ENCODE results near the gene SATL1. TPM values are rescaled to one million over a fixed set of nuclear protein-coding genes. Genes with fewer than 3 reads are reported as not detected.

Gene SATL1
- total and polyA plus RNA-seq, 2 experiments from 2014 or later, result 0.17 TPM

- no peaks in the 10 kb centered on the region for H3K4me1 ChIP-seq (ENCODE audit: insufficient read depth)
- no peaks in the 10 kb centered on the region for H3K9me3 ChIP-seq (ENCODE audit: low read depth)
- no peak for DNase-seq (ENCODE audit: low spot score)
- H3K27ac ChIP-seq, result no peak overlapping the region
- no peak overlapping the region for H3K4me3 ChIP-seq
- H3K4me2 ChIP-seq, result no peak overlapping the region
- H3K79me2 ChIP-seq, result no peaks in the 10 kb centered on the region
- H3K9me2 ChIP-seq (replicated peaks; ENCODE audit: insufficient read depth), result no peaks in the 10 kb centered on the region
- TF ChIP-seq EZH2 (IDR thresholded peaks at IDR 0.05; ENCODE audit: borderline replicate concordance), result no peak
- no peak for TF ChIP-seq EZH2phosphoT487 (IDR thresholded peaks at IDR 0.05; ENCODE audit: low read depth, severe bottlenecking, unreplicated experiment)
- no peak for TF ChIP-seq CTCF (IDR thresholded peaks at IDR 0.05; ENCODE audit: poor library complexity)
- no peaks in the 10 kb centered on the region for H3K36me3 ChIP-seq (replicated peaks; ENCODE audit: insufficient read depth, low read depth)
- no peaks in the 10 kb centered on the region for H4K20me1 ChIP-seq (ENCODE audit: insufficient read depth, poor library complexity, severe bottlenecking)
- H2AFZ ChIP-seq, result no peak overlapping the region
- no peaks in the 10 kb centered on the region for H3K27me3 ChIP-seq
Observed at GRCh38 chrX:85136409-85136808, 107.2 kb downstream of the SATL1 start.

- 26% methylated on average over 1 of the region's 1 CpG for WGBS (ENCODE audit: low lambda C conversion rate, missing lambda C conversion rate)
Observed at GRCh38 chrX:85115252-85115651, 128.3 kb downstream of the SATL1 start.

GRCh38 chrX:85114776-85115175 lies 128.8 kb downstream of the SATL1 start:
- Histone ChIP-seq H2AFZ (no peak overlapping the region), H3K27ac (no peak overlapping the region), H3K4me2 (no peak overlapping the region), H3K4me1 (ENCODE audit: insufficient read depth) (no peaks in the 10 kb centered on the region), H3K36me3 (replicated peaks; ENCODE audit: insufficient read depth, low read depth) (no peaks in the 10 kb centered on the region), H3K79me2 (no peaks in the 10 kb centered on the region), H3K9me3 (ENCODE audit: low read depth) (no peaks in the 10 kb centered on the region), H3K9me2 (replicated peaks; ENCODE audit: insufficient read depth) (no peaks in the 10 kb centered on the region), H4K20me1 (ENCODE audit: insufficient read depth, poor library complexity, severe bottlenecking) (no peaks in the 10 kb centered on the region), H3K4me3 (no peak overlapping the region), H3K27me3 (no peaks in the 10 kb centered on the region)
- no peak for TF ChIP-seq EZH2 (IDR thresholded peaks at IDR 0.05; ENCODE audit: borderline replicate concordance)
- TF ChIP-seq EZH2phosphoT487 (IDR thresholded peaks at IDR 0.05; ENCODE audit: low read depth, severe bottlenecking, unreplicated experiment), result no peak
- TF ChIP-seq CTCF (IDR thresholded peaks at IDR 0.05; ENCODE audit: poor library complexity), result no peak
- no peak for DNase-seq (ENCODE audit: low spot score)

More at GRCh38 chrX:85115252-85115651, 128.3 kb downstream of the SATL1 start:
- H3K9me3 ChIP-seq (ENCODE audit: low read depth), result no peaks in the 10 kb centered on the region
- H2AFZ ChIP-seq, result no peak overlapping the region
- H3K79me2 ChIP-seq, result no peaks in the 10 kb centered on the region
- H3K36me3 ChIP-seq (replicated peaks; ENCODE audit: insufficient read depth, low read depth), result no peaks in the 10 kb centered on the region
- no peaks in the 10 kb centered on the region for H3K4me1 ChIP-seq (ENCODE audit: insufficient read depth)
- no peak overlapping the region for H3K4me2 ChIP-seq
- H3K27ac ChIP-seq, result no peak overlapping the region
- no peaks in the 10 kb centered on the region for H3K9me2 ChIP-seq (replicated peaks; ENCODE audit: insufficient read depth)
- no peaks in the 10 kb centered on the region for H3K27me3 ChIP-seq
- TF ChIP-seq EZH2 (IDR thresholded peaks at IDR 0.05; ENCODE audit: borderline replicate concordance) (no peak), CTCF (IDR thresholded peaks at IDR 0.05; ENCODE audit: poor library complexity) (no peak), EZH2phosphoT487 (IDR thresholded peaks at IDR 0.05; ENCODE audit: low read depth, severe bottlenecking, unreplicated experiment) (no peak)
- DNase-seq (ENCODE audit: low spot score), result no peak
- no peak overlapping the region for H3K4me3 ChIP-seq
- no peaks in the 10 kb centered on the region for H4K20me1 ChIP-seq (ENCODE audit: insufficient read depth, poor library complexity, severe bottlenecking)

GRCh38 chrX:85114171-85114570 lies 129.4 kb downstream of the SATL1 start:
- no peak for DNase-seq (ENCODE audit: low spot score)
- WGBS (ENCODE audit: low lambda C conversion rate, missing lambda C conversion rate), result 57% methylated on average over 3 of the region's 3 CpGs

More at GRCh38 chrX:85114171-85114570, 129.4 kb downstream of the SATL1 start:
- Histone ChIP-seq H3K4me1 (ENCODE audit: insufficient read depth) (no peaks in the 10 kb centered on the region), H3K9me3 (ENCODE audit: low read depth) (no peaks in the 10 kb centered on the region), H3K27ac (no peak overlapping the region), H2AFZ (no peak overlapping the region), H3K9me2 (replicated peaks; ENCODE audit: insufficient read depth) (no peaks in the 10 kb centered on the region), H3K36me3 (replicated peaks; ENCODE audit: insufficient read depth, low read depth) (no peaks in the 10 kb centered on the region), H3K79me2 (no peaks in the 10 kb centered on the region), H3K4me3 (no peak overlapping the region), H3K4me2 (no peak overlapping the region), H3K27me3 (no peaks in the 10 kb centered on the region), H4K20me1 (ENCODE audit: insufficient read depth, poor library complexity, severe bottlenecking) (no peaks in the 10 kb centered on the region)
- TF ChIP-seq EZH2 (IDR thresholded peaks at IDR 0.05; ENCODE audit: borderline replicate concordance) (no peak), CTCF (IDR thresholded peaks at IDR 0.05; ENCODE audit: poor library complexity) (no peak), EZH2phosphoT487 (IDR thresholded peaks at IDR 0.05; ENCODE audit: low read depth, severe bottlenecking, unreplicated experiment) (no peak)
